GM21447 (cell line): ENCODE measurements around the gene EYA2.

Experiments
- ATAC-seq: cut with Tn5 transposase; IDR thresholded peaks from one replicate; pipeline ENCODE4 v1.9.1; 2021; ENCODE audit not compliant: unreplicated experiment

The EYA2 gene

DNA sequence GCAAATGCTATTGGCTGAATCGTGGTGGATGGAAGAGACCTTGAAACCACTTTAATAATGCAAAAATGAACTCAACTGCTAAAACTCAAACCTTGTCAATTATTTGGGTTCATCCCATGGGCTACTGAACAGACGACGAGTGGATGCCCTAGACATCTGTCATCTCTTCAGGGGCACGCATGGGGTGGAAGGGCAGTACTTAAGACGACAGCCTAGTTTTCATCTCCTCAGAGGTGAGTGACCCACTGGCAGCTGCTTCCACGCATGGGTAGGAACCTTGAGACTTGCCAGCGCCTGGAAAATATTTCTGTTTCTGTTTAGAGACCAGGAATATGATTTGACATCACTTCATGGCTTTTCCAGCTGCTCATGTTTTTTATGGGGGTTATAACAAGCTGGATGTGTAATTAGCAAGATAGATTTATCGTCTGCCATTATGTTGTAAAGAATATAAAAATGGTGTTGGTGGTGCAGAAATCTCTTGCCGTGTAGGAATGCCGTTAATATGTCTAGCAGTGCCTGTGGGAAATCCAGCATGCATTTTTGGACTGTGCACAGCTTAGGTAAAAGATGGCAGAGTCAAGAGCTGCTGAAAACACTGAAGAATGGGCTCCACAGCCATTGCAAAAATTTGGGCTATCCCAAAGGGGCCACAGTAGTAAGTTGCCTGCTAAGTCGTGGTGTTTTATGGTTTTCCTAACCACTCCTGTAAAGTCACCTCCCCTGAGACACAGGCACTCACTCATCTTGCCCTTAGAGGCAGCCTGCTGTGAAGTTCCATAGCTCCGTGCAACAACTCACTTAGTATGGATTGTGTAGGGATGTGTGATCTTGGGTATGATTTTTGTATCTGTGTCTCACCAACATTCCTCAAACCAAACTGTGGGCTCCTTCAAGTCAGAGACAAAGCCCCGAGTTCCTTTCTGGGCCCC, 203.3 kb downstream of the EYA2 start:
- ATAC-seq = no peak

DNA sequence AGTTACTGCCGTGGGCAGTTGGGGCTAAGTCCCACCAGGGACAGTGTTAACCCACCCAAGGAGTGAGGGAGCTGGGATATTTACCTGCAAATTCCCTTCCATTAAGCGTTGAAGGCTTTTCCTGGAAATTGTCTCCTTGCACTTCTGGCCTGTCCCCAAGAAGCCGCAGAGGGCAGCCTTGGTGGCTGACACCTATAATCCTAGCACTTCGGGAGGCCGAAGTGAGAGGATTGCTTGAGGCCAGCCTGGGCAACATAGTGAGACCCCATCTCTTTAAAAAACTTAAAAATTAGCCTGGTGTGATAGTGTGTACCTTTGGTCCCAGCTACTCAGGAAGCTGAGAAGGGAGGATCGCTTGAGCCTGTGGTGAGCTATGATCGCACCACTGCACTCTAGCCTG, 204.4 kb downstream of the EYA2 start:
- no peak for ATAC-seq

DNA sequence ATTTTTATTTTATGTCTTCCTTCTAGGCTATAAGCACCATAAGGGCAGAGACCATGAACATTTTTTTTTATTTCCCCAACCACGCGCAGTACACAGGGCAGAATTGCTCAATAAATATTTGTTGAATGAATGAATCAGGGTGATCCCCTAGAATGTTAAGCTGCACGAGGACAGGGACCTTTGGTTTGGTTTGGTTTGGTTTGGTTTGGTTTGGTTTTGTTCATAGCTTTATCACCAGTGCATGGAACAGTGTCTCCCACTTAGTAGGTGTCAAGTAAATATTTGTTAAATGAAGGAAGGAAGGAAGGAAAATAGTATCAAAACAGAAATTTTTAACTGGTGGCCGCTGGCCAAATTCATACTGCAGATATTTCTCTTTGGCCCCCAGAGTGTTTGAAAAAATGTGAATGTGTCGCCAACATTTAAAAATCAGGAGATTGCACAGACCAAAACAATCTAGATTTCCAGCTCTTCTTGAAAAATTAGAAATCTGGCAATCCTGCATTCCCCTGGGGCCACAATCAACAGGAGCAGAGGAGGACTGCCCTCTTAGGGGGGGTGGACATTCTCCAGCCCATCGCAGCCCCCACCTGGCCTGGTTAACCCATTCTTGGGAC, 205.3 kb downstream of the EYA2 start:
- ATAC-seq = no peak

DNA sequence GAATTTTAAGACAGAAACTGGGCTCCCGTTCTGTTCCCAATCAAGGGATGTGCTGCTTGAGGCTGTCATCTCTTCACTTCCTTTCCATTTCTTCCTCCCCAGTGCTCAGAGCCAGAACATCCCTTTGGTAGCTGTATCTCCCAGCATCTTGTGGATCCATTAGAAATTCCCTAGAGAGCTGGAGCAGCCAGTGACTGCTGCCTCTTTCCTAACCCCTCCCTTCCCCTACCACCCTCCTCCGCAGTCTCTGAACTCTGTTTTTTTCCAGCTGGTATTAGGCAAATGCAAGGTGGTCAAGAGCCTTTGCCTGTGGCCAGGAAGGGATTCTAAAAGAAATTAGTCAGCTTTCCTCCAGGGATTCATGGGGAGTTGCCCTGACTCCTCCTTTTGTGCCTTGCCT, 208.0 kb downstream of the EYA2 start:
- ATAC-seq = no peak

GRCh38 chr20:47106786-47107185, 212.1 kb downstream of the EYA2 start:
- ATAC-seq = no peak

GRCh38 chr20:47108994-47109393, 214.4 kb downstream of the EYA2 start:
- no peak for ATAC-seq

- no peak for ATAC-seq
These were observed 216.2 kb downstream of the EYA2 start for GRCh38 chr20:47110819-47111218.

GRCh38 chr20:47111576-47111975, 216.9 kb downstream of the EYA2 start:
- no peak for ATAC-seq

DNA sequence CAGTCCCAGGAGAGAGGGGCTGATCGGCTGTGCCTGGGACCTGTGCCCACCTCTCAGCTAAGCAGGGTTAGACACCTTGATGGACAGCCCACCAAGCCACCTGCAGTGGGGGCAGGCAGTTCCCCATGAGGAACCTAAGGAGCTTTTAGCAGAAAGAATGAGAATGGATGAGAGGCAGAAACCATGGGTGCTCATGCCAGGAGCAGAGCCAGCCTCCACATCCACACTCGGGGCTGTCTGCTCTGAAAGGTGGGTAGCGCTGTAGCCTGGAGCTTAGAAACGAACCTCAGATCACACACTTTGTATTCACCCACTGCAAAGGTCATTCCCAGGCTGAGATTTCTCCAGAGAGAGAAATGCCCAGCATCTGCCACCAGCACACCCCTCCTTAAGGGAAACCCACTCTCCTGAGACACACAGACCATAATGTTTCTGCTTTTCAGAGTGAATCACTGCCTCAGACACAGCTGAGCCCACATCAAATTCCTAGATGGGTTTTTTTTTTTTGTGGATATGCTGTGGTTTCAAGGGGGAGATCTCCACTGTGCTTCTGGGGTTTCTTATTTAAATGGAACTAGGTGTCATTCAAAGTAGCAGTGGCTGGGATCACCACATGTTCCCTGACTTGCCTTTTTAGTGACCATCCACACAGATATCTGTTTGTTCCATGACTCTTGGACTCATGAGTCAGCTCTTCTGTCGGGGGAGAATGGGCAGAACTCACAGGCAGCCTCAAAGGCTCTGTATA, 218.9 kb downstream of the EYA2 start:
- no peak for ATAC-seq

DNA sequence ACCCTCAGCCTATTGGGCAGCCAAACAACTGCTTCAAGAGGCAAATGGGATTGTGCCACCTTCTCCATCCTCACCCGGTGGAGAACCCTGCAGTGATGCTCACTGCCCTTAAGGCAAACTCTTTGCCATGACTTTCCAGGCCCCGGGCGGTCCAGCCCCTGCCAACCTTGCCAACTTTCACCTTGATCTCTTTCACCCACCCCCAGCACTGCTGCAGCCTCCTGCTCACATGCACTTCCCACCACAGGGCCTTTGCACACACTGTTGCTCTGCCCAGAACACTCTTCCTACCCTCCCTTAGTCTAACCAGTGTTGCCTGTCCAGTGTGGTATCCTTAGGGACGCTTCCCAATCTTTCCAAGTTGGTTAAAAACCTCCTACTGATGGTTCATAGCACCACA, 221.1 kb downstream of the EYA2 start:
- no peak for ATAC-seq

- ATAC-seq = no peak
These were observed 222.7 kb downstream of the EYA2 start for GRCh38 chr20:47117371-47117770.

DNA sequence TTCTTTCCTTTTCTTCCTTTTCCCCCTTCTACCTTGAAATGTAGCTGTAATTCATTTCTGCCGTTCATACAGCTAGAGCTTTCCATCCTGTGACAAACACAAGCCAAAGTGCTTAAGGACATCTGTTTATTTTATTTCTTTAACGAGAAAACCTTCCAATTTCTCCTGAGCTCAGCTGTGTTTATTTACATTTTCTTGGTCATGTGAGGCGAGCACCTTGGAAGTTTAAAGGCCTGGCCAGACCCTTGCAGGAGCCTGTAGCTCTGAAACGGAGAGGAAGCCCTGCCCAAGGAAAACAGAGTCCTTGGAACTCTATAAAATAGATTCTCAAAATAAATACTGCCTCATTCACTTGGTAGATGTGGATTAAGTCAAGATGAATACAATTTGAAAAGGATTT, 223.1 kb downstream of the EYA2 start:
- ATAC-seq = no peak

DNA sequence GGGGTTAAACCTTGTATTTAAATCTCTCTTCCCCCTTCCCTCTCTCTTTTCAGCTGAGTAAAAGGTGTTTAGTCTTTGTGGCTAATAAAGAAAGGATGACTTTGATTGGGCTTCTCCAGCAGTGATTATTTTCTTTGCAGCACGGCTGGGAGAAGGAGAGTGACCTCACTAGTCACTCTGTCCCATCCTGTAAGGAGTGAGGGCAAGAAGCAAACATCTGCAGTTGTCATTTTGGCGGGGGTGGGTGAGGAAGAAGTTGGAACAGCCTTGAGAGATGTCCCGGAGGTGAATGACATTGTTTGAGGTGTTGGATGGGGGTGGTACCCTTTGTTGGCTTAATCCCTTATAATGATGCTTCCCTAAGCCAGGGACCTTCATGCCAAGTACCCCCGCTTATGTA, 223.6 kb downstream of the EYA2 start:
- no peak for ATAC-seq

- no peak for ATAC-seq
These were observed 224.0 kb downstream of the EYA2 start for GRCh38 chr20:47118641-47119040.

GRCh38 chr20:47120346-47120936, 225.8 kb downstream of the EYA2 start:
- ATAC-seq = no peak

DNA sequence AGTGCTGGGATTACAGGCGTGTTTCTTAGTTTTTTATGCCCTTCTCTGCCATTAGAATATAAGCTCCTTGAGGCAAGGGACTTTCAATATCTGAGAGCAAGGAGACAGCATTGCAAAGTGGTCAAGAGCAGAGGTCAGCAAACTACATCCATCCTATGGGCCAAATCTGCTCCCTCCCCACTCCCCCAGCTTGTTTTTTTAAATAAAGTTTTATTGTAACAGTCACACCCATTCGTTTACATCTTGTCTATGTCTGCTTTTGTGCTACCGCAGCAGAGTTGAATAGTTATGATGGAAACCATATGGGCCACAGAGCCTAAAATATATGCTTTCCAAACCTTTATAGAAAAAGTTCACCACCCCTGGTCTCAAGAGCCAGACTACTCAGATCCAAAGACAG, 227.9 kb downstream of the EYA2 start:
- ATAC-seq = no peak

- no peak for ATAC-seq
These were observed 229.6 kb downstream of the EYA2 start for GRCh38 chr20:47124181-47124717.

DNA sequence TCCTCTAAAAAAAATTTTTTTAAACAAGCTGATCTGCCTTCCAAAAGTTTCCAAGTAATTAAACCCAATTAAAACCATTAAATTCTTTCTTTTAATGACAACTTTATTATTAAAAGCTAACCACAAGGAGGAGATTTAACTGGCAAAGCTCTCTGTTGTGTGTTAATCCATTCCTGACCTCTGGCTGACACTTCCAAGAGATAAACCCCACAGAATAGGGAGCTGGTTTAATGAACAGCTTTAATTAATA, 230.8 kb downstream of the EYA2 start:
- ATAC-seq = no peak

GRCh38 chr20:47125758-47126591, 231.3 kb downstream of the EYA2 start:
- no peak for ATAC-seq

DNA sequence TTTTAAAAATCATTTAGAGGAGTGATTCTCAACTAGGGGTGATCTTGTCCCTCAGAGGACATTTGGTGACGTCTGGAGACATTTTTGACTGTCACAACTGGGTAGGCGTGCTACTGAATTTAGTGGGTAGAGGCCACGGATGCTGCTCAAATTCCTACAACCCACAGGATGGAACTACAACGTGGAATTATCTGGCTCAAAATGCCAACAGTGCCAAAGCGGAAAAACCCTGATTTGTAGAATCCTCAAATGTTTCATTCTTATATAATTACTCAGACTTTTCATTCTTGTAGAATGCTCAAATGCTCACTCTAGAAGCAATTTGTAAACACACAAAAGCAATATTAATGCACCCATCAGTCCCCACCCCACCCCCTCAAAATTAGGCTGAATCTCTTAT, 232.1 kb downstream of the EYA2 start:
- ATAC-seq = no peak

DNA sequence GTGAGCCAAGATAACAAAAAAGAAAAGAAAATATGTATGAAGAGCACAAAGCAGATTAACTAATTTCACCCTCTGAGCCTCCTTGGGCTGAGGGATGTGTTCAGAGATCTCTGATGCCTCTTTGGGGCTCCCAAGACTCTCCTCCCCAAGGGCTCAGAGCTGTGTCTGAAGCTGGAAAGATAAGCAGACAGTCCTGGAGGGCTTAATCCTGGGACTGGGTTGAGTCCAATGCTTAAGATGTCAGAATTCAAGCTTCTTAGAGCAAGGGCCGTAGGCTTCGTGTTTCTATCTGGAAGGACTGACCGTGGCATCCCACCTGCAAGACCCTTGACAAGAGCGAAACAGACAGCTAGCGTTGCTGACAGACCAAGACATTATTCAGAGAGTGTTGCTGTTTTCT, 232.9 kb downstream of the EYA2 start:
- ATAC-seq = no peak
